Activated T-helper 1 cell treated with anti-CD3 and anti-CD28 coated beads, Interleukin-2, amount 50 U/mL, for 16 hours (primary cell): Measurements from ENCODE around the gene PDE2A.

Experiments
- DNase-seq, 2 donors: peaks; one replicate each; pipeline ENCODE4 v3.0.0-alpha.2; 2020; ENCODE audit warnings: low read depth in 1 of 2, low spot score in 1 of 2

Gene PDE2A

DNA sequence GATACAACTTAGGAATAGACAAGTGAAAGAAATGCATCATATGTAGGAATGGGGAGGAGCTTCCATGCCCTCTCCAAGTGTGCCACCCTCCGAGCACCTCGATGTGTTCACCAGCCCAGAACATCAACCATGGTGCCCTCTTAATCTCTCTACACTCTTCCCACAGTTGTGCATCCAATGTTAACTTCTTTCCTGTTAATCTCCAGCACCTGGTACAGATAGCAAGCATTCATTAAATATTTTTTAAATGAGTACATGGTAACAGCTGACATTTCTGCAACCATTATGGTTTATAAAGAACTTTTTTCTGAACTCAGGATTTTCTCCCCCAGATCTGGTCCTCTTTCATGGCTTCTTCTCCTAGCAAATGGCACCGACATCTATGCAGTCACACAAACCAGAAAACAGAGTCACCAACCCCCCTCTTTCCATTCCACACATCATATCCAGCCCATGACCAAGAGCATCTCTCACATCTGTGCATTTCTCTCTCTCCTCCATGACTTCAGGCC, 121.8 kb downstream of the PDE2A start:
- DNase-seq, result no peak

DNA sequence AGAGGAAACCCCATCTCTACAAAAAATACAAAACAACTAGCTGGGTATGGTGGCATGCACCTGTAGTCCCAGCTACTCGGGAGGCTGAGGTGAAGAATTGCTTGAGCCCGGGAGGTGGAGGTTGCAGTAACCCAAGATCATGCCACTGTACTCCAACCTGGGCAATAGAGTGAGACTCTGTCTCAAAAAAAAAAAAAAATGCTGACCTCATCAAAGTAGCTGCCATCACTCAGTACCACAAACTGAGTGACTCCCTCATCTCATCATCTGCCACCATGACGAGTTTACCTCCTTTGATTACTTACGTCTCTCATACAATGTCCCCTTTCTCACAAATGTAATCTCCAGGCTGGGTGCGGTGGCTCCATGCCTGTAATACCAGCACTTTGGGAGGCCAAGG, 122.7 kb downstream of the PDE2A start:
- DNase-seq, result no peak

DNA sequence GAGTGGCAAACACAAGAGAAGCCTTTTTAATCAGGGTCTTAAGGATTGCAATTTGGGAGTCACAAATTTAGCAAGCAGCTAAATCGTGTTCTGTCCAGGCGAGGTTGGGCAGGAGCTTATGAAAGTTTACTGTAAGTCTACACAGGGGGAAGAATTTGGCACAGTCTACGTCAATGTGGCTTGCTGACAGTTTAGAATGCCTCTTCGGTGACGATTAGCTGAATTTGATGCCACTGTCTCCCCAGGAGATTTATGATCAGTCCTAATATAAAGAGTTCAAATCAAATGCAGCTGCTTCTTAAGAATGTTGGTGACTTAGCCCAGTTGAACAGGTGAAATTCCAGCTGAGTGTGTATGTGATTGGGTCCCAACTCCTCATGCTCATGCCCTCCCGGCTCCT, 125.8 kb downstream of the PDE2A start:
- DNase-seq, result no peak

DNA sequence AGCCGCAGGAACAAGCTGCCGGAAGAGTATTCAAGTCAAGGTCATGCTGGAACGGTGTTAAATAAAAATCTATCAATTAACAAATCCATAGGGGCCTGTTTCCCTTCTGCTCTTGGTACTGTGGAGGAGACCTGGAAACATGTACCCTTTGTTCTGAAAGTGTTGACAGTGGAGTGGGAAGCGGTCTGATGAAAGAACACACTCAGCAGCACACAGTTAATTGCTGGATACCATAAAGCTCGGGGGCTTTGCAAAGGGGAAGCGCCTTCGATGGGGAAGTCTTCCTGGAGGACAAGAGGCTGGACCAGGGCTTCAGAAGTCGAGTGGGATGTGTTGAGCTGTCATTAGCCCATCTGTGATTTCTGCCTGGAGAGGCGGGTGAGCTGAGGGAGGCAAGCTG, 127.4 kb downstream of the PDE2A start:
- no peak for DNase-seq

DNA sequence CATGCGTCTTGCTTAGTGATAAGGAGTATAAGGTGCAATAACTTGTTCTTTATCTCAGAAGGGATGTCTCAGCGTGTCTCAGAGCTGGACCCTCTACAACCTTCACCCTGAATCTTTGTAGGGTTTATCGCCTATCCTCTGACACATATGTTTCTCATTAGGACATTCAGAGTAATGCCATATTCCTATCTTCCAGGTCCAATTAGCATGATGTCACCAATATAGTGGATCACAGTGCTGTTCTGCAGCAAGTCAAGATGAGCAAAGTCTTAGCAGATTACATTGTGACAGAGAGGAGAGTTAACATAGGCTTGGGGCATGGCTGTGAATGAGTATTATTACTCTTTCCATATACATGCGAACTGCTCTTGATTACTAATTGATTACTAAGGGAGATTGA, 129.6 kb downstream of the PDE2A start:
- DNase-seq, result no peak

DNA sequence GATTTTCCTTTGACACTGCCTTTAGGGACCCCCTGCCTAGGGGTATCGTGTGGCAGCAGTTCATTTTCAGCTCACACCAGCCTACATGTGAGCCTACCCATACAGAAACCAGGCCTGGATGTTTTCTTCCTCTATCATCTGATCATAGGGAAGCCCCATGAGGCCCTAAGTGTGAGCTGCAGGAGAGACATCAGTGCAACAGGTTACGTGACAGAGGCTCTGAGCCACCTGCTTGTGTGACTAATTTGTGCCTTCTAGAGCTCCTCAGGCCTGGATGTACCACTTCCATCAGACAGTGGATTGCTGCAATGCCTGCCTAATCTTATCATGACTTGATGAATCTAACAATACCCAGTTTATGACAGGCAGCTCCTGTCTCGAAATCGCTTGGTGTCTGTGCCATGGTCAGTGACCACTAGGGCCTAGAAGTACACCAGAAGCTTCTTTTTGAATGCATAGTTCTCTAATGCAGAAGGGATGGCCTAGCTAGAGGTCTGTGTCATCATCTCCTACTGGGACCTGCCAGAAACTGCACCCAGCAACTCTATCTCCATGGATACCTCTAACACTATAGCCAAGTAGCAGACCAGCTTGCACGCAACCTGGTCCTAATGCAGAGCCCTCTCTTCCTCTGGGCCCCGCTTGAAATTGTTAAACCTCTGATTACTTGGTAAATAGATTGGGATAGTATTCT, 130.2 kb downstream of the PDE2A start:
- DNase-seq, result no peak

DNA sequence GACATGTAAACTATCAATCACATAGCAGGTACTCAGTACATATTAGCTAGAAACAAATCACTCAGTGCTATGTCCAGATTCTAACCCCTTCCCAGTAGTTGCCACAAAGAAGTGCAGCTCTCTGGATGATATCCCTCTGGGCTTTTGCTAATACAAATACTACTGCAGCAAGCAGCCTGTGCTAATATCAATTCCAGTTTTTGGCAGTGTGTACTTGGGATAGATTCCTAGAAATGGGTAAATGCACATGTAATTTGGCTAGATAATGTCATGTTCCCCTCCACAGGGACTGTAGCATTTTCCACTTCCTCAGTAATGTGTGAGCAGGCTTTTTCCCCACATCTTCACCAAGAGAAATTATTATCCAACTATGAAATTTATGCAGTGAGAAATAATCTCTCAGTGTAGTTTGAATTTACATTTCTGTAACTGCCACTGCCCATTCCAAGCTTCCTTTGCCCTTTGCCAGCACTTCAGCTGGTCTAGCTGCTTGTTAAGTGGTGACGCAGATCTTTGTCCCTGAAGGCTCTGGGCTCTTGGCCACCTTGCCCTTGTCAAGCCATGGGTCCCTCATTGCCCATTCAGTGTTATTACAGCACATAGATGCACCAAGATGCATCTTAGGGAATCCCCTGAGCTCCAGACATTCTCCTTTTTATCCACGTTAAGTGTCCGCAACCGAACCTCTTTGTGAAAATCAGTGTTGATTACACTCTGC, 132.8 kb downstream of the PDE2A start:
- no peak for DNase-seq

DNA sequence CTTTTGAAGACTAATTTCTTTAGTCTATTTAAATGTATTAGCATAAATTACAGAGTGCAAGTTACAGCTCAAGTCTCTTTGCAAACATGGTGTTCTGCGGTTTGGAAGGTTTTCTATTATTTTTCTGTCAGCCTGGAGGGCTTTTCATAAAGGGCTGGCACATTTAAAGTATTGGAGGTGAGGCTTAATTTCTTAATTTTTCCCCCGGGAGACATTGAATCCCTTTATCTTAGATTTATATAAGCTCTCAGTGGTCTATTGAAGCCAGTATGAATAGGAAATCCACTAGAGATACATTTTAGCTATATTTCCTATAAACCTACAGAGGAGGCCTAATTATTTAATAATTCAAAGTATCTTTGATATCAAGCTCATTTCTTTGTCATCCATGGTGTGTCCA, 137.2 kb downstream of the PDE2A start:
- no peak for DNase-seq

DNA sequence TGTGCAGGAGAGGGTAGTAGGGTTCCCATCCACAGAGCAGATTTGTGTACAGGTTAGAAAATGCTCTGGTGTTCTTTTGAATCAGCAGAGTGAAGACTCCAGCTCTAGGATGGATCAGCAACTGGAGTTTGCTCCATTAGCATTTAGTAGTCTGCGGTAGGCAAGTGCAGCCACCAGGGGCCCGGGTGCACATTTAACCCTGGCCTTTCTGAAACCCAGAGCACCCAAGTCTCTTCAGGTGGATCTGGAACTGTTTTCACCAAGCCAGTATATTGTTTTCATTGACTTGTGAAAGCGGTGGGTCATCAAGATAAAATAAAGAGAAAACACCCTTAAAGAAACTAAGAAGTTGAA, 139.1 kb downstream of the PDE2A start:
- DNase-seq, result no peak

DNA sequence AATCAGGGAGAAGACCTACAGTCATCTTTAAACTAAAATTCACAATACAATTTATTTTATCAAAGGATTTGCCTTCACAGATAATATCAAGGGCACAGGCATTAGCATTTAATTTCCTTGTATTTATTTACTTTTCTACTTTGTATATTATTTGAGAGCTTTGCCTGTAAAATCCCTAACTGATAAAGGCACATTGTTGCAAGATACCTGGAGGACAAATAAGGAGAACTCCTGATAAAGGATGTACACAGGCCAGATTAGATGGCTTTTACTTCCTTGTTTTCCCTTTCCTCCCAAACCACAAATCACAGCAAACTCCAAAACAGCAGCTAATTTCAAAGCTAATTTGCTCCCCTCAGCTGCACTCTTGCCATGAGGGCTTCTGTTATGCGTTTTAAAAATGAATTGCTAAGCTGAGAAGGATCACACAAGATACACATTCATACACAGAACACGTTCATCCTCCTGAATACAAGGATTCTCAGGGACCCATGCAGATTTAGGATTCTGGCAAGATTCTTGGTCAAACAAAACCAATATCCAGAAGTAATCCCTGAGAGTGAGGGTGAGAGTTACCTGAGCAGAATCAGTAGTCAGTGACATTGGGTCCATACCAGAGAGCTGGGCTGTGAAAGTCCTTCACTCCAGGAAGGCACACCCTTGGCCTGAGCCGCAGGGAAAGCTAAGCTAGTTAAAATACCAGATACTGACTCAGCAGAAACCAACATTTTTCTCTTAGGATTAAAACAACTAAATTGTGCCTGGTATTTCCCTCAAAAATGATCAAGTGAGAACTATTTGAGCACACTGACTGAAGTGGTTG, 139.6 kb downstream of the PDE2A start:
- DNase-seq, result no peak

DNA sequence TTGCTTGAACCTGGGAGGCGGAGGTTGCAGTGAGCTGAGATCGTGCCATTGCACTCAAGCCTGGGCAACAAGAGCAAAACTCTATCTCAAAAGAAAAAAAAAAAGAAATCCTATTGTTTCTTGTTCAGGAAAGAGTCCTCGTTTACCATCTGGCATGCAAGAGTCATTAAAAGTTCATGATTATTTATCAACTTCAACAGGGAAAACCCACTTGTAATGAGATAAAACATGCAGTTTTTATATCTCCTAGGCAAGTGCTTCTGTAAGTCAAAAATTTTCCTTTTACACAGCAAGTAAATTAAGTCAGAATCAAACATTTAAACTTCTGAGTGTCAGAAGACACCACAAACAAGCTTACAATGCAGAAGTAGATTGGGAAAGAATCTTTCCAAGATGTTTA, 145.2 kb downstream of the PDE2A start:
- no peak for DNase-seq

DNA sequence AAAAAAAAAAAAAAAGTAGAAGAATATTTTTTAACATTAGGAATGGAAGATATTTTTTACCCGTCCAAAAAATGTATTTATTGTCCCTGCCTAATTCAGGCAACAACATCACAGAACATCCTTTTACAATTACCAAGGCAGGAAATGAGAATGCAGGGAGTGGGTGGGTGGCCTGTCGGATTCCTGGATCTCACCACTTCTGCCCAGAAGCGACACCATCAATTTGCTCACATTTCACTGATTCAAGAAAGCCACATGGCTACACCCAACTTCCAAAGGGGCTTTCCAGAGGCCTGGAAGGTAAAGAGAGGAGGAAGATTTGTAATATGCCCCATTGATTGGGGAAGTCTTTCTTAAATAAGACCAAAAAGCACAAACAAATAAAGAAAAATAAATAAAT, 146.1 kb downstream of the PDE2A start:
- DNase-seq, result no peak
